Upper lobe of left lung (tissue), 6 donors: ENCODE measurements around the gene VANGL1. TPM values are rescaled to one million over a fixed set of nuclear protein-coding genes. Genes with fewer than 3 reads are reported as not detected.
"Not testable (repeated sequence)": the region's sequence is repeated elsewhere in the genome, so short reads cannot be mapped to it uniquely, and the experiment has no call there.

Experiments
- ATAC-seq, 2 donors: fragments of 200-7000 bp; cut with Tn5 transposase; one replicate each; pipeline ENCODE4 v1.9.1; 2022; ENCODE audit warnings: mild to moderate bottlenecking in 2 of 2, moderate library complexity in 2 of 2; ENCODE audit not compliant: low FRiP score in 2 of 2
- DNase-seq, 2 donors: peaks; one replicate each; pipeline ENCODE4 v3.0.0-alpha.2; 2019 to 2020
- H3K27ac ChIP-seq, 4 donors: fragments of 200-600 bp; sonication (generic); one replicate each; pipeline ENCODE4 v1.5.1; 2016 to 2019
- H3K27me3 ChIP-seq, 4 donors: fragments of 200-600 bp; sonication (generic); one replicate each; pipeline ENCODE4 v1.5.1; 2017 to 2019
- H3K36me3 ChIP-seq, 4 donors: fragments of 200-600 bp; sonication (generic); one replicate each; pipeline ENCODE4 v1.5.1; 2016 to 2019
- H3K4me1 ChIP-seq, 4 donors: fragments of 200-600 bp; sonication (generic); one replicate each; pipeline ENCODE4 v1.5.1; 2018 to 2019
- H3K4me3 ChIP-seq, 4 donors: fragments of 200-600 bp; sonication (generic); one replicate each; pipeline ENCODE4 v1.5.1; 2017 to 2019; ENCODE audit warnings: mild to moderate bottlenecking in 2 of 4, moderate library complexity in 1 of 4
- H3K9me3 ChIP-seq, 4 donors: fragments of 200-600 bp; sonication (generic); one replicate each; pipeline ENCODE4 v1.5.1; 2018 to 2019
- EP300 ChIP-seq, 4 donors: sonication (generic); formaldehyde crosslinking; IDR thresholded peaks; one replicate each; pipeline ENCODE4 v1.5.1; 2017; ENCODE audit warnings: antibody characterized with exemption in 4 of 4, control low read depth in 2 of 4
- POLR2A ChIP-seq, 4 donors: fragments of 450-650 bp; IDR thresholded peaks; one replicate each; pipeline ENCODE4 v1.5.1; 2016 to 2017; ENCODE audit warnings: antibody characterized with exemption in 4 of 4, mild to moderate bottlenecking in 2 of 4
- POLR2AphosphoS5 ChIP-seq, 2 donors: sonication (generic); formaldehyde crosslinking; IDR thresholded peaks; one replicate each; pipeline ENCODE4 v1.5.1; 2017; ENCODE audit warnings: antibody characterized with exemption in 2 of 2
- WGBS, 2 donors: methylation state at CpG; one replicate each; pipeline ENCODE4 v1.1.5; 2017 to 2018; 5-methylcytosine and 5-hydroxymethylcytosine counted together
- total RNA-seq, 6 donors: library from RNA; depleted of rRNA in 4 of 6; stranded (reverse); fragments of >200 nt in 4 of 6; gene quantifications; one replicate each; pipeline versions ENCODE4 v1.1.0 to v1.2.1, GENCODE V29; 2016 to 2021
- TF ChIP-seq, protein P1 (sequence below), 6 experiments: fragments of 450-650 bp in 4 of 6; fragments of 200-600 bp in 2 of 6; sonication (generic) in 2 of 6; IDR thresholded peaks; one replicate each; pipeline ENCODE4 v1.5.1; 2016 to 2019; ENCODE audit warnings: antibody characterized with exemption in 6 of 6
- donor health status: DM: no; HTN: no; CAD: no; lungs with moderate emphysema.
- donor health status: DM: no; HTN: yes; CAD: no; lungs with severe emphysema.

Gene VANGL1
- total RNA-seq, 6 donors from 2014 or later, result 3.1 to 11.4 (median 7.0) TPM

GRCh38 chr1:115620453-115620852, 21.3 kb upstream of the VANGL1 start:
- Histone ChIP-seq H3K27ac (no peak overlapping the region), H3K4me3 (no peak overlapping the region), H3K9me3 (peaks cover 0 to 12% (median 6%) of the 10 kb centered on the region in 4 donors), H3K4me1 (no peaks in the 10 kb centered on the region), H3K27me3 (no peaks in the 10 kb centered on the region), H3K36me3 (no peaks in the 10 kb centered on the region)
- ATAC-seq (no peak), DNase-seq (no peak)
- TF ChIP-seq POLR2A (IDR thresholded peaks at IDR 0.05), result no peak
- TF ChIP-seq, protein P1, sequence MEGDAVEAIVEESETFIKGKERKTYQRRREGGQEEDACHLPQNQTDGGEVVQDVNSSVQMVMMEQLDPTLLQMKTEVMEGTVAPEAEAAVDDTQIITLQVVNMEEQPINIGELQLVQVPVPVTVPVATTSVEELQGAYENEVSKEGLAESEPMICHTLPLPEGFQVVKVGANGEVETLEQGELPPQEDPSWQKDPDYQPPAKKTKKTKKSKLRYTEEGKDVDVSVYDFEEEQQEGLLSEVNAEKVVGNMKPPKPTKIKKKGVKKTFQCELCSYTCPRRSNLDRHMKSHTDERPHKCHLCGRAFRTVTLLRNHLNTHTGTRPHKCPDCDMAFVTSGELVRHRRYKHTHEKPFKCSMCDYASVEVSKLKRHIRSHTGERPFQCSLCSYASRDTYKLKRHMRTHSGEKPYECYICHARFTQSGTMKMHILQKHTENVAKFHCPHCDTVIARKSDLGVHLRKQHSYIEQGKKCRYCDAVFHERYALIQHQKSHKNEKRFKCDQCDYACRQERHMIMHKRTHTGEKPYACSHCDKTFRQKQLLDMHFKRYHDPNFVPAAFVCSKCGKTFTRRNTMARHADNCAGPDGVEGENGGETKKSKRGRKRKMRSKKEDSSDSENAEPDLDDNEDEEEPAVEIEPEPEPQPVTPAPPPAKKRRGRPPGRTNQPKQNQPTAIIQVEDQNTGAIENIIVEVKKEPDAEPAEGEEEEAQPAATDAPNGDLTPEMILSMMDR (IDR thresholded peaks at IDR 0.05), result no peak
- no peak for TF ChIP-seq POLR2AphosphoS5 (IDR thresholded peaks at IDR 0.05)

DNA sequence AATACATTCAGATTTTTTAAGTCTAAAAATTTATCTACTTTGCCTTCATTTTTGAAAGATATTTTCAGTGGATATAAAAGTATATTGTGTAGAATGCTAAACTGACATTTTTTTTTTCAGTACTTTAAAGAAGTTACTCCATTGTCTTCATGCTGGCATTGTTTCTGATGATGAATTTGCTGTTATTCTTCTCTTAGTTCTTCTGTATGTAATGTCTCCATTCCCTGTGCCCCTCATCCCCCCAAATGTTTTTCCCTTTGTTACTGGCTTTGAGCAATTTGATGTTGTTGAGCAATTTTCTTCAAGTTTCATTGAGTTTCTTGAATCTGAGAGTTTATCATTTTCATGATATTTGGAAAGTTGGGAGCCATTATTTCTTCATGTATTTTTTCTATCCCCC, 20.8 kb upstream of the VANGL1 start:
- H3K9me3 ChIP-seq, result peaks cover 0 to 12% (median 6%) of the 10 kb centered on the region in 4 donors
- no peak for DNase-seq
- no peaks in the 10 kb centered on the region for H3K4me1 ChIP-seq
- no peak for ATAC-seq
- H3K4me3 ChIP-seq, result no peak overlapping the region
- no peak for TF ChIP-seq POLR2AphosphoS5 (IDR thresholded peaks at IDR 0.05)
- TF ChIP-seq, protein P1 (IDR thresholded peaks at IDR 0.05), result no peak
- TF ChIP-seq POLR2A (IDR thresholded peaks at IDR 0.05), result no peak
- no peak for TF ChIP-seq EP300 (IDR thresholded peaks at IDR 0.05)
- H3K27ac ChIP-seq, result no peak overlapping the region
- H3K36me3 ChIP-seq, result no peaks in the 10 kb centered on the region
- no peaks in the 10 kb centered on the region for H3K27me3 ChIP-seq

- TF ChIP-seq, protein P1 (IDR thresholded peaks at IDR 0.05), result no peak
- TF ChIP-seq POLR2AphosphoS5 (IDR thresholded peaks at IDR 0.05) (no peak), POLR2A (IDR thresholded peaks at IDR 0.05) (no peak), EP300 (IDR thresholded peaks at IDR 0.05) (no peak)
- H3K27ac ChIP-seq, result no peak overlapping the region
- WGBS, 2 donors, result 80 to 100% methylated on average over 1 of the region's 1 CpG
- H3K36me3 ChIP-seq, result no peaks in the 10 kb centered on the region
- DNase-seq (no peak), ATAC-seq (no peak)
- no peaks in the 10 kb centered on the region for H3K27me3 ChIP-seq
- no peaks in the 10 kb centered on the region for H3K4me1 ChIP-seq
- peaks cover 0 to 12% (median 6%) of the 10 kb centered on the region in 4 donors for H3K9me3 ChIP-seq
- H3K4me3 ChIP-seq, result no peak overlapping the region
Observed at GRCh38 chr1:115624859-115625258, 16.9 kb upstream of the VANGL1 start.

GRCh38 chr1:115630342-115630741, 11.4 kb upstream of the VANGL1 start:
- no peaks in the 10 kb centered on the region for H3K4me1 ChIP-seq
- H3K36me3 ChIP-seq, result no peaks in the 10 kb centered on the region
- no peaks in the 10 kb centered on the region for H3K9me3 ChIP-seq
- WGBS, 2 donors, result 52 to 55% methylated on average over 2 of the region's 2 CpGs
- H3K4me3 ChIP-seq, result no peak overlapping the region
- no peaks in the 10 kb centered on the region for H3K27me3 ChIP-seq
- TF ChIP-seq, protein P1 (IDR thresholded peaks at IDR 0.05), result no peak
- TF ChIP-seq EP300 (IDR thresholded peaks at IDR 0.05), result no peak
- TF ChIP-seq POLR2A (IDR thresholded peaks at IDR 0.05), result no peak
- TF ChIP-seq POLR2AphosphoS5 (IDR thresholded peaks at IDR 0.05), result no peak
- DNase-seq (no peak), ATAC-seq (no peak)
- no peak overlapping the region for H3K27ac ChIP-seq

DNA sequence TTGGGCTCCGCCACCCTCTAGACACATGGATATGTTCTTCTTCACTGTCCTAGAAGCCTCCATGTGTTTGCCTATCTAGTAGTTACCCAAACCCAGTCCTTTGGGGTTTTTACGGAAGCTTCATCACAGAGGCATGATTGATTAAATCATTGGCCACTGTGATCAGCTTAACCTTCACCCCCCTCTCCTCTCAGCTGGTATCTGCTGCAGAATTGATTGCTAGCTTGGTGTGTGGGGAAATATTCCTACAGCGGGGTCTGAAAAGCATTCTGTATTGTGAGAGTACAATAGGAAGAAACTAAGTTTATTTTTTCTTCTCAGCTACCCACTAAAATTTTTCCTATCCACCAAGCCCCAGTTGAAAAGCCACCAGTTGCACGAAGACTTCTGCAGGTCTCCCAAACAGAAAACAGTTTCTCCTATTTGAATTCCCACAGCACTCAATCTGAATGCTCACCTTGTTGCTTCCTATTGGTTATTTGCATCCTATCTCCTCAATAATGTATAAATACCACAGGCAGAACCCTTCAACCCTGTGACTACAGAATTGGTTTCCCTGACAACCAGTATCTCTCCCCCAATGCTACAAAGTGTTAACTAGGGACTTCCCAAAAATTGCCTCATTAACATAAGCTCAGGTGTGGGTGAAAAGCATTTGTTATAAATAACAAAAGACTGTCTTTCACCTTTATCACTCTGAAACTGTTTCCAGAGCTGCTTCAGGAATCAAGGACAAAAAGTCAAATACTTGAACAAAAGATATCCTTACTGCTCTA, 9.3 kb upstream of the VANGL1 start:
- 79 to 92% methylated on average over 4 of the region's 4 CpGs for WGBS, 2 donors
- Histone ChIP-seq H3K27ac (no peak overlapping the region), H3K9me3 (peaks cover 0 to 5% (median 0%) of the 10 kb centered on the region in 4 donors), H3K36me3 (no peaks in the 10 kb centered on the region), H3K27me3 (no peaks in the 10 kb centered on the region), H3K4me1 (no peaks in the 10 kb centered on the region), H3K4me3 (no peak overlapping the region)
- no peak for DNase-seq
- TF ChIP-seq POLR2AphosphoS5 (IDR thresholded peaks at IDR 0.05) (no peak), POLR2A (IDR thresholded peaks at IDR 0.05) (no peak), EP300 (IDR thresholded peaks at IDR 0.05) (no peak)
- TF ChIP-seq, protein P1 (IDR thresholded peaks at IDR 0.05), result no peak
- ATAC-seq, result no peak

DNA sequence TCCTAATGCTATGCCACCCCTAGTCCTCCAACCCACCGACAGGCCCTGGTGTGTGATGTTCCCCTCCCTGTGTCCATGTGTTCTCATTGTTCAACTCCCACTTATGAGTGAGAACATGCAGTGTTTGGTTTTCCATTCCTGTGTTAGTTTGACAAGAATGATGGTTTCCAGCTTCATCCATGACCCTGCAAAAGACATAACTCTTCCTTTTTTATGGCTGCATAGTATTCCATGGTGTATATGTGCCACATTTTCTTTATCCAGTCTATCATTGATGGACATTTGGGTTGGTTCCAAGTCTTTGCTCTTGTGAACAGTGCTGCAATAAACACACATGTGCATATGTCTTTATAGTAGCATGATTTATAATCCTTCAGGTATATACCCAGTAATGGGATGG, 8.2 kb upstream of the VANGL1 start:
- 92 to 94% methylated on average over 1 of the region's 1 CpG for WGBS, 2 donors

DNA sequence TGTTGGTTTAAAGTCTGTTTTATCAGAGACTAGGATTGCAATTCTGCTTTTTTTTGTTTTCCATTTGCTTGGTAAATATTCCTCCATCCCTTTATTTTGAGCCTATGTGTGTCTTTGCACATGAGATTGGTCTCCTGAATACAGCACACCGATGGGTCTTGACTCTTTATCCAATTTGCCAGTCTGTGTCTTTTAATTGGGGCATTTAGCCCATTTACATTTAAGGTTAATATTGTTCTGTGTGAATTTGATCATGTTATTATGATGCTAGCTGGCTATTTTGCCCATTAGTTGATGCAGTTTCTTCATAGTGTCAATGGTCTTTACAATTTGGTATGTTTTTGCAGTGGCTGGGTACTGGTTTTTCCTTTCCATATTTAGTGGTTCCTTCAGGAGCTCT, 4.5 kb upstream of the VANGL1 start:
- DNase-seq, H3K9me3 ChIP-seq, H3K4me1 ChIP-seq, ATAC-seq, H3K4me3 ChIP-seq, H3K36me3 ChIP-seq, H3K27ac ChIP-seq, H3K27me3 ChIP-seq: not testable (repeated sequence)
- 93 to 95% methylated on average over 1 of the region's 1 CpG for WGBS, 2 donors

More for the DNA sequence above, 8.2 kb upstream of the VANGL1 start:
- not testable (repeated sequence) for H3K9me3 ChIP-seq, ATAC-seq, H3K27me3 ChIP-seq, H3K4me3 ChIP-seq, H3K4me1 ChIP-seq, H3K27ac ChIP-seq, H3K36me3 ChIP-seq, DNase-seq
